Stimulated activated CD4-positive, alpha-beta T cell treated with anti-CD3 and anti-CD28 coated beads, Interleukin-1b, Interleukin-23, amount 100 ng/mL, for 1 hour (primary cell): ENCODE measurements around the gene DDR1.
"Not testable (repeated sequence)": the region's sequence is repeated elsewhere in the genome, so short reads cannot be mapped to it uniquely, and the experiment has no call there.

Source experiments
- DNase-seq, 2 donors: peaks; one replicate each; pipeline ENCODE4 v3.0.0-alpha.2; 2020; ENCODE audit warnings: low read depth in 2 of 2

The DDR1 gene

GRCh38 chr6:30854285-30855040, 29.9 kb upstream of the DDR1 start:
- DNase-seq = no peak

- no peak for DNase-seq
These were observed 28.8 kb upstream of the DDR1 start for GRCh38 chr6:30855429-30856075.

GRCh38 chr6:30857112-30857511, 27.2 kb upstream of the DDR1 start:
- DNase-seq = no peak

DNA sequence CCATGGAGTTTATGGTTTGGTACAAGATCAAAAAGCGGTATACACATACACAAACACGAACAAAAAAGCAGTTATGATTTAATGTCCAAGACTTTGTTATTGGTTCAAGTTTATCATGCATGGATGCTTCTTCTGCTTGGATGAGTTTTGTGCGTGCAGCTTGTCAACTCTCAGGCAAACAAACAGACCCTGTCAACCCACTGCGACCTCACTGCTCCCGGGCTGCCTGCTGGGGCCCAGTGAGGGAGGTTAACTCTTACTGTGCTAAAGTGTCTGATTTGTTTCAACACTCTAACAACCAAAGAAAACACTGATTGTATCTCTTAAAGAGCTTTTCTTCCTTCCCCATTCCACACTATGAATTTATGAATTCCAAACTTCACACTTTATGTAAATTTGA, 26.8 kb upstream of the DDR1 start:
- no peak for DNase-seq

GRCh38 chr6:30859726-30860125, 24.6 kb upstream of the DDR1 start:
- not testable (repeated sequence) for DNase-seq

- no peak for DNase-seq
These were observed 22.9 kb upstream of the DDR1 start for GRCh38 chr6:30861257-30862048.

DNA sequence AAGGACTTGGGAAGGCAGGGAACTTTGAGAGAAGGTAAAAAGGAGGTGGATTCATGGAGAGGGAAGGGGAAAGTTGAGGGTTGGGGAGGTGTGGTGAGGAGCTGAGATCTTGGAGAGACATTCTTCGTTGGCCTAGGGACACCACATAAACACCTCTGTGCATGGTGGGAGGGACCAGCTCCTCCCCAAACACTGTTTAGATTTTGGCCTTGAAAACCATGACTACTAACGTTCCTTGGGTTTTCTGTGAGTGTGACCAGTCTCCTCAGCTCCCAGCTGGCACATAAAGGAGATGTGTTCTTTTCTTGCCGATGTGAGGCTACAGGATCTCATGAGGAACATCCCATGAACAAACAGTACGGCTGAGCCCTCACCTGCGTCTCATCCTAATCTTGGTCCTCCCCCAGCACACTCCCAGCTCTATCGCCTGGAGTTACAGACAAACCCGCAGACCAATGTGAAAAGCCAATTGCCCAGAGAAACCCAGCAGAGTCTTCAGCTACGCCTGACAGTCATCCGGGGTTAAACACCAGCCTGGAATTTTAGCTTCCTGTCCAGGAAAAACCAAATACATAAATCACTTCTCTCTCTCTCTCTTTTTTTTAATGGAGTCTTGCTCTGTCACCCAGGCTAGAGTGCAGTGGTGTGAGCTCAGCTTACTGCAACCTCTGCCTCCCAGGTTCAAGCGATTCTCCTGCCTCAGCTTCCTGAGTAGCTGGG, 22.0 kb upstream of the DDR1 start:
- DNase-seq = no peak

- DNase-seq = no peak
These were observed 20.0 kb upstream of the DDR1 start for GRCh38 chr6:30864325-30864724.

- not testable (repeated sequence) for DNase-seq
These were observed 15.0 kb upstream of the DDR1 start for GRCh38 chr6:30869241-30869749.

GRCh38 chr6:30870546-30870945, 13.8 kb upstream of the DDR1 start:
- no peak for DNase-seq

DNA sequence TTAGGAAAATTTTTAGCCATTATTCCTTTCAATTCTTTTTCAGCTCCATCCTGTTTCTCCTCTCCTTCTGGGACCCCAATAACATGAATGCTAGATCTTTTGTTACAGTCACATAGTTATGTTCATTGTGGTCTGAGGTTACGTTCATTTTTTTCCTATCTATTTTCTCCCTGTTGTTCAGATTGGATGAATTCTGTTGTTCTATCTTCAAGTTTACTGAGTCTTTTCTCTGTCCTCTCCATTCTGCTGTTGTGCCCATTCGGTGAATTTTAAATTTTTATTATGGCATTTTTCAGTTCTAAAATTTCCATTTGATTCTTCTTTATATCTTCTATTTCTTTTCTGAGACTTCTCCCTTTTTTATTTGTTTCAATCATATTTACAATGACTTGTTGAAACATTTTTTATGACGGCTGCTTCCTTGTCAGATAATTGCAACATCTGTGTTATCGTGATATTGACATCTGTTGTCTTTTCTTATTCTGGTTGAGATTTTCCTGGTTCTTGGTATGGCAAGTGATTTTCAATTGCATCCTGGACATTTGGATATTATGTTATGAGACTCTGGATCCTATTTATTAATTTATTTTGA, 12.6 kb upstream of the DDR1 start:
- no peak for DNase-seq

DNA sequence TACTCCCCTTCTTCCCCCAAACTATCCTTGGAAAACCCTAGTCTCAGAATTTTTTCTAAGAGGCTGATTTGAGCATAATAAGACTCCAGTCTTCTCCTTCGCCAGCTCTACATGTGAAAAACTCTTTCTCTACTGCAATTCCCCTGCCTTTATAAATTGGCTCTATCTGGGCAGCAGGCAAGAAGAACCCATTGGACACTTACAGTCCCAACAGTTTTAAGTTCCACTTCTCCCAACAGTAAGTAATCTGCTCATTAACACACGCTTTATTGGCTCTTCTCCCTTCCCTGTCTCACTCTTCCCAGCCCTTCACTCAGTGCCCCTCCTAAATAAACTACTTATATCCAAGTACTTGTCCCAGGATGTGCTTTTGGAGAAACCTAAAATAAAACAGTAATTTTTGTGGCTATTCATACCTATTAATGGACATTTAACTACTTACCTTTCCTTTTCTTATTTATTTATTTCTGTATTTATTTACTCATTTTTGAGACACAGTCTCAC, 11.1 kb upstream of the DDR1 start:
- no peak for DNase-seq

GRCh38 chr6:30873795-30874194, 10.5 kb upstream of the DDR1 start:
- not testable (repeated sequence) for DNase-seq

GRCh38 chr6:30875244-30876038, 8.9 kb upstream of the DDR1 start:
- no peak for DNase-seq

DNA sequence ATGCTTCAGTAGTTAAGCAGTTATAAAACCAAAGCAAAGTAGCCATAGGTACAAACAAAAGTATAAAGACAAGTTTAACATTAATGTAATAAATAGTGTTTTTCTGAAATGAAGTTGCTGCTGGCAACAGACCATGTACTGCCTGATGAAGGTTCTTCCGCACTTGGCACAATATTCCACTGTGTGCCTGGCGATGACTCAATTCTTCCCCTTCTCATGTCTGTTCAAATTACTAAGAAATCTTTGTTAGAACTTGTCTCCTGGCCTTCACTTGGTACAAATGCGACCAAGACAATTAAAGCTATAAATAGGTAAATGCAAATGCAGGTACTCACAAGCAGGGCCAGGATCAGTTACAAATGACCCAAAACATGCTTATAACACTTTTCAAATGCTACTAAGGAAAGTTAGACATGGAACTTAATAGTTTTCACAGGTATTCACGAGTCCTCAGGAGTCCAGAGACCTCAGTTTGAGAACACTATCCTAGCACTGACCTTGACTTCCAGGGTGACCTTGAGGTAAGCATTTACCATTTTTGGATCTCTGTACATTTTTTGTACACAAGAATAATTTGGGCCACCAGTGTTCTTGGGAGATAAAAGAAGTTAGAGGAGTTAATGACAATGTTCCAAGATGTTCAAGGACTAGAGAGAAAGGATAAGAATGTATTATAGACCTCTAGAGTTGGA, 8.1 kb upstream of the DDR1 start:
- no peak for DNase-seq

GRCh38 chr6:30877419-30878262, 6.7 kb upstream of the DDR1 start:
- DNase-seq = peak; percentile 44 to 50

DNA sequence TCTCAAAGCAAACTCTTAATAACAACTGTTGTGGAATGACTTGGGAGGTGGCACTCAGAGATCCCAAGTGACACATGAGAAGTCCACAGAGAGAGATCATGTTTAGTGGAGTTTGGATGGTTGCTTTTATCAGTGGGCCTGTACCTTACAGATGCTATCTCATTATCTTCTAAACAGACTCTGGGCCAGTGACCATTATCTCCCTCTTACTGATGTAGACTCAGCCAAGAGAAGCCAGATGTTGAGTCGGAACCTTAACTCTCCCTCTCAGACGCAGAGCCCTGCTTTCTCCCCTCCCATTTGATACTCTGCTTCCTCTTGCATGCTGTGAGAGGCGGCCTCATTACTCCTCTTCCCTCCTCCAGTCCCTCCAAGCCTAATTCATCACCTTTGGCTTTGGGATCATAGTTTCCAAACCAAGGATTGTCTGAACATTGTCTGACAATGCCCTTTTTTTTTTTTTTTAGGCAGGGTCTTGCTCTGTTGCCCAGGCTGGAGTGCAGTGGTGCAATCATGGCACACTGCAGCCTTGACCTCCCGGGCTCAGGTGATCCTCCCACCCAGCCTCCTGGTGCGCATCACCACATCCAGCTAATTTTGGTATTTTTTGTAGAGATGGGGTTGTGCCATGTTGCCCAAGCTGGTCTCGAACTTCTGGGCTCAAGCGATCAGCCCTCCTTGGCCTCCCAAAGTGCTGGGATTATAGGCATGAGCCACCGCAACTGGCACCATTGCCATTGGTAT, 4.5 kb upstream of the DDR1 start:
- no peak for DNase-seq

DNA sequence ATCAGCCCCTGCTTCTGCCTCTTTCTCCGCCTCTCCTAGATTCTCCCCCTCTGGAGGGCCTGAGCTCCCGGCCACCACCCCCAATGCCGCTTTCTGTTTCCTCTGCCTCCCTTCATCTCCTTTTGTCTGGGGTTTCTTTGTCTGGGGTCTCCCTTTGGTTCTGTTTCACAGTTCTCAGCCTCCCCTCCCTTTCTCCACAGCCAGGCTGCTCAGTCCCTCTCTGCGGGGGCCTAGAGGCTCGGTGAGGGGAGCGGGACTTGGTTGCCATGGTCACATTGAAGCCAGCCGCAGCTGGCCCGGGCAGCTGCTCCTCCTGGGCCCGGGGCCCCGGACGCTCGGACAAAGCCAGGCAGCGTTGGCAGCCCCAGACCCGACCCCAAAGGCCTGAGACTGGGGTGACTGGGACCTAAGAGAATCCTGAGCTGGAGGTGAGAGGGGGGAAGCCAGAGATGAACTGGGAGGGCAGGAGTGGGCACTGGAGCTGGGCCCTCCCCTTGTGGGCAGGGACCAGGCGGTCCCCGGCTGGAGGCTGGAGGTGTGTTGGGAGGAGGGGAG, 3.5 kb upstream of the DDR1 start:
- no peak for DNase-seq
